Measurements from ENCODE around the gene ZNF609.

The ZNF609 gene

GRCh38 chr15:64720188-64720587 is 259.8 kb downstream of the ZNF609 start:
- no peak for DNase-seq (ENCODE audit: low read depth)
- Histone ChIP-seq H3K36me3 (ENCODE audit: control insufficient read depth, insufficient read depth, low read length, severe bottlenecking) (no peaks in the 10 kb centered on the region), H3K27me3 (replicated peaks; ENCODE audit: control insufficient read depth, insufficient read depth, low read length) (no peaks in the 10 kb centered on the region)

GRCh38 chr15:64730151-64730550 is 269.8 kb downstream of the ZNF609 start:
- Histone ChIP-seq H3K36me3 (ENCODE audit: control insufficient read depth, insufficient read depth, low read length, severe bottlenecking) (no peaks in the 10 kb centered on the region), H3K9ac (ENCODE audit: low read length) (no peak overlapping the region), H3K27me3 (replicated peaks; ENCODE audit: control insufficient read depth, insufficient read depth, low read length) (peaks cover 2% of the 10 kb centered on the region)

More at GRCh38 chr15:64720188-64720587, 259.8 kb downstream of the ZNF609 start:
- Histone ChIP-seq H3K4me1 (ENCODE audit: control insufficient read depth, insufficient read depth, low read length) (peaks cover 3% of the 10 kb centered on the region), H3K4me3 (ENCODE audit: low read length) (no peak overlapping the region), H3K9me3 (ENCODE audit: control insufficient read depth, low read length) (no peaks in the 10 kb centered on the region), H3K9ac (ENCODE audit: low read length) (no peak overlapping the region)

GRCh38 chr15:64731012-64731804 is 270.8 kb downstream of the ZNF609 start:
- Histone ChIP-seq H3K36me3 (ENCODE audit: control insufficient read depth, insufficient read depth, low read length, severe bottlenecking) (no peaks in the 10 kb centered on the region), H3K4me1 (ENCODE audit: control insufficient read depth, insufficient read depth, low read length) (peaks cover 7% of the 10 kb centered on the region), H3K4me3 (ENCODE audit: low read length) (no peak overlapping the region), H3K9ac (ENCODE audit: low read length) (no peak overlapping the region), H3K9me3 (ENCODE audit: control insufficient read depth, low read length) (no peaks in the 10 kb centered on the region), H3K27me3 (replicated peaks; ENCODE audit: control insufficient read depth, insufficient read depth, low read length) (peaks cover 3% of the 10 kb centered on the region)
- DNase-seq (ENCODE audit: low read depth) = peak; percentile 90

More at GRCh38 chr15:64730151-64730550, 269.8 kb downstream of the ZNF609 start:
- DNase-seq (ENCODE audit: low read depth) = no peak
- Histone ChIP-seq H3K4me3 (ENCODE audit: low read length) (no peak overlapping the region), H3K9me3 (ENCODE audit: control insufficient read depth, low read length) (no peaks in the 10 kb centered on the region), H3K4me1 (ENCODE audit: control insufficient read depth, insufficient read depth, low read length) (peaks cover 4% of the 10 kb centered on the region)

- Histone ChIP-seq H3K27me3 (replicated peaks; ENCODE audit: control insufficient read depth, insufficient read depth, low read length) (peaks cover 3% of the 10 kb centered on the region), H3K9ac (ENCODE audit: low read length) (no peak overlapping the region), H3K4me1 (ENCODE audit: control insufficient read depth, insufficient read depth, low read length) (peaks cover 7% of the 10 kb centered on the region), H3K9me3 (ENCODE audit: control insufficient read depth, low read length) (no peaks in the 10 kb centered on the region), H3K4me3 (ENCODE audit: low read length) (no peak overlapping the region), H3K36me3 (ENCODE audit: control insufficient read depth, insufficient read depth, low read length, severe bottlenecking) (no peaks in the 10 kb centered on the region)
- DNase-seq (ENCODE audit: low read depth) = no peak
These were observed 271.4 kb downstream of the ZNF609 start for GRCh38 chr15:64731805-64732151.

- peaks cover 7% of the 10 kb centered on the region for H3K4me1 ChIP-seq (ENCODE audit: control insufficient read depth, insufficient read depth, low read length)
These were observed 271.9 kb downstream of the ZNF609 start for GRCh38 chr15:64732156-64732860.

More at GRCh38 chr15:64732156-64732860, 271.9 kb downstream of the ZNF609 start:
- Histone ChIP-seq H3K36me3 (ENCODE audit: control insufficient read depth, insufficient read depth, low read length, severe bottlenecking) (no peaks in the 10 kb centered on the region), H3K4me3 (ENCODE audit: low read length) (no peak overlapping the region), H3K9me3 (ENCODE audit: control insufficient read depth, low read length) (no peaks in the 10 kb centered on the region), H3K9ac (ENCODE audit: low read length) (no peak overlapping the region), H3K27me3 (replicated peaks; ENCODE audit: control insufficient read depth, insufficient read depth, low read length) (peaks cover 3% of the 10 kb centered on the region)
- DNase-seq (ENCODE audit: low read depth) = no peak
